Omental fat pad (tissue), 4 donors: ENCODE results near the gene ALMS1. TPM values are rescaled to one million over a fixed set of nuclear protein-coding genes. Genes with fewer than 3 reads are reported as not detected.
"Not testable (repeated sequence)": the region's sequence is repeated elsewhere in the genome, so short reads cannot be mapped to it uniquely, and the experiment has no call there.

Experiments
- ATAC-seq: fragments of 150-250 bp; one replicate; pipeline ENCODE4 v1.9.1; 2016; ENCODE audit warnings: mild to moderate bottlenecking, moderate library complexity; ENCODE audit not compliant: low FRiP score
- DNase-seq: peaks from one replicate; pipeline ENCODE4 v3.0.0-alpha.2; 2019; ENCODE audit warnings: low spot score
- total RNA-seq, 4 donors: library from RNA; depleted of rRNA; stranded (reverse); fragments of >200 nt; gene quantifications; one replicate each; pipeline ENCODE4 v1.1.0, GENCODE V29; 2016
- TF ChIP-seq, protein P1 (sequence below), 3 donors: fragments of 450-650 bp; IDR thresholded peaks; one replicate each; pipeline ENCODE4 v1.5.1; 2016 to 2017; ENCODE audit warnings: antibody characterized with exemption in 3 of 3, mild to moderate bottlenecking in 3 of 3, moderate library complexity in 2 of 3

The ALMS1 gene
- total RNA-seq, 4 donors from 2014 or later, result 18.9 to 36.1 (median 23.8) TPM

DNA sequence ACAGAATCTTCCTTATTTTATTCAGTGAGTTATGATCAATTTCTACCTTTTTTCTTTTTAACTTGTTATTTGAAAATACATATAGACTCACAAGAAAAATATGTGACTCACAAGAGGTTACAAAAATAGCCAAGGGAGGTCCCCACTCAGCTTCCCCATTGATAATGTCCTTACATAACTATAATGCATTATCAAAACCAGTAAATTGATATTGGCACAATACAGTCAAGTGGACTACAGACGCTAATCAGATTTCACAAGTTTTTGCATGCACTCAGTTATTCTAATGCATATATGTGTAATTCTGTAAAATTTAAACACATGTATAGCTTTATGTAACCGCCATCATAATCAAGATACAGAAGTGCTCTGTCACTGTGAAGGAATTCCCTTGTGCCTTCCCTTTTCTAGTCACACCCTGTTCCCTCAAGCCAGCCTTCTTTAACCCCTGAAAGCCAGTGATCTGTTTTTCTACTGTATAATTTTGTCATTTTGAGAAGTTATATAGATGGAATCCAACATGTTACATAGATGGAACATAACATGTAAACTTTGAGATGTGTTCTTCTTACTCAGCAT, 118.4 kb downstream of the ALMS1 start:
- DNase-seq (no peak), ATAC-seq (no peak)
- TF ChIP-seq, protein P1, sequence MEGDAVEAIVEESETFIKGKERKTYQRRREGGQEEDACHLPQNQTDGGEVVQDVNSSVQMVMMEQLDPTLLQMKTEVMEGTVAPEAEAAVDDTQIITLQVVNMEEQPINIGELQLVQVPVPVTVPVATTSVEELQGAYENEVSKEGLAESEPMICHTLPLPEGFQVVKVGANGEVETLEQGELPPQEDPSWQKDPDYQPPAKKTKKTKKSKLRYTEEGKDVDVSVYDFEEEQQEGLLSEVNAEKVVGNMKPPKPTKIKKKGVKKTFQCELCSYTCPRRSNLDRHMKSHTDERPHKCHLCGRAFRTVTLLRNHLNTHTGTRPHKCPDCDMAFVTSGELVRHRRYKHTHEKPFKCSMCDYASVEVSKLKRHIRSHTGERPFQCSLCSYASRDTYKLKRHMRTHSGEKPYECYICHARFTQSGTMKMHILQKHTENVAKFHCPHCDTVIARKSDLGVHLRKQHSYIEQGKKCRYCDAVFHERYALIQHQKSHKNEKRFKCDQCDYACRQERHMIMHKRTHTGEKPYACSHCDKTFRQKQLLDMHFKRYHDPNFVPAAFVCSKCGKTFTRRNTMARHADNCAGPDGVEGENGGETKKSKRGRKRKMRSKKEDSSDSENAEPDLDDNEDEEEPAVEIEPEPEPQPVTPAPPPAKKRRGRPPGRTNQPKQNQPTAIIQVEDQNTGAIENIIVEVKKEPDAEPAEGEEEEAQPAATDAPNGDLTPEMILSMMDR (IDR thresholded peaks at IDR 0.05), result no peak

DNA sequence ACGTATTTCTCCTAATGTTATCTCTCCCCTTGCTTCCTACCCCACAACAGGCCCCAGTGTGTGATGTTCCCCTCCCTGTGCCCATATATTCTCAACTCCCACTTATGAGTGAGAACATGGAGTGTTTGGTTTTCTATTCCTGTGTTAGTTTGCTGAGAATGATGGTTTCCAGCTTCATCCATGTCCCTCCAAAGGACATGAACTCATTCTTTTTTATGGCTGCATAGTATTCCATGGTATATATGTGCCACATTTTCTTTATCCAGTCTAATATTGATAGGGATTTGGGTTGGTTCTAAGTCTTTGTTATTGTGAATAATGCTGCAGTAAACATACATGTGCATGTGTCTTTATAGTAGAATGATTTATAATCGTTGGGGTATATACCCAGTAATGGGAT, 119.2 kb downstream of the ALMS1 start:
- not testable (repeated sequence) for ATAC-seq, DNase-seq

DNA sequence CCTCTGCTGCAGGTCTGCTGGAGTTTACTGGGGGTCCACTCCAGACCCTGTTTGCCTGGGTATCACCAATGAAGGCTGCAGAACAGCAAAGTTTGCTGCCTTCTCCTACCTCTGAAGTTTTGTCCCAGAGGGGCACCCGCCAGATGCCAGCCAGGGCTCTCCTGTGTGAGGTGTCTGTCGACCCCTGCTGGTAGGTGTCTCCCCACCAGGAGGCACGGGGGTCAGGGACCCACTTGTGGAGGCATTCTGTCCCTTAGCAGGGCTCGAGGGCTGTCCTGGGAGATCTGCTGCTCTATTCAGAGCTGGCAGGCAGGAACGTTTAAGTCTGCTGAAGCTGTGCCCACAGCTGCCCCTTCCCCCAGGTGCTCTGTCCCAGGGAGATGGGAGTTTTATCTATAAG, 124.8 kb downstream of the ALMS1 start:
- DNase-seq, ATAC-seq: not testable (repeated sequence)

DNA sequence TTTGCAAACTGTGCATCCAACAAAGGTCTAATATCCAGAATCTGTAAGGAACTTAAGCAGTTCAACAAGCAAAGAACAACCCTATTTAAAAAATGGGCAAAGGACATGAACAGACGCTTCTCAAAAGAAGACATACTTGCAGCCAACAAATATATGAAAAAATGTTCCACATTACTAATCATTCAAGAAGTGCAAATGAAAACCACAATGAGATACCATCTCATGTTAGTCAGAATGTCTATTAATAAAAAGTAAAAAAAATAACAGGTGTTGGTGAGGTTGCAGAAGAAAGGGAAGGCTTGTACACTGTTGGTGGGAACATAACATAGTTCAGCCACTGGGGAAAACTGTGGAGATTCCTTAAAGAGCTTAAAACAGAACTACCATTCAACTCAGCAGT, 130.4 kb downstream of the ALMS1 start:
- ATAC-seq (no peak), DNase-seq (no peak)
- TF ChIP-seq, protein P1 (IDR thresholded peaks at IDR 0.05), result no peak

DNA sequence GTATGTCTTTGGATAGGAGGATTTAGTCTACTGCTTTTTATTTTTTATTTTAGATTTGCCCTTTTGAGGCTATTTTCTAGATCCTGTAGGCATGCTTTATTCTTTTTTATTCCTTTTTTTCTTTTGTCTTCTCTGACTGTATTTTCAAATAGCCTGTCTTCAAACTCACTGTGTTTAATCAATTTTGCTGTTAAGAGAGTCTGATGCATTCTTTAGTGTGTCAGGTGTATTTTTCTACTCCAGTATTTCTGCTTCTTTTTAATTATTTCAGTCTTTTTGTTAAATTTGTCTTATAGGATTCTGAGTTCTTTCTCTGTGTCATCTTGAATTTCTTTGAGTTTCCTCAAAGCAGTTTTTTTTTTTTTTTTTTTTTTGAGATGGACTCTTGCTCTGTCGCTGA, 143.1 kb downstream of the ALMS1 start:
- DNase-seq (no peak), ATAC-seq (no peak)
- TF ChIP-seq, protein P1 (IDR thresholded peaks at IDR 0.05), result no peak

DNA sequence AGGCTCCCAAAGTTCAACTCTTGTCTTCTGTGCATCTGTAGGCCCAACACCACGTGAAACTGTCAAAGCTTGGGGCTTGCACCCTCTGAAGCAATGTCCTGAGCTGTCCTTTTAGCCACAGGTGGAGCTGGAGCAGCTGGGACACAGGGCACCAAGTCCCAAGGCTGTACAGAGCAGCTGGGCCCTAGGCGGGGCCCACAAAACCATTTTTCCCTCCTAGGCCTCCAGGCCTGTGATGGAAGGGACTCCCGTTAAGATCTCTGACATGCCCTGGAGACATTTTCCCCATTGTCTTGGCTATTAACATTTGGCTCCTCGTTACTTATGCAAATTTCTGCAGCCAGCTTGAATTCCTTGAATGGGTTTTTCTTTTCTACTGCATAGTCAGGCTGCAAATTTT, 145.1 kb downstream of the ALMS1 start:
- not testable (repeated sequence) for DNase-seq, ATAC-seq

DNA sequence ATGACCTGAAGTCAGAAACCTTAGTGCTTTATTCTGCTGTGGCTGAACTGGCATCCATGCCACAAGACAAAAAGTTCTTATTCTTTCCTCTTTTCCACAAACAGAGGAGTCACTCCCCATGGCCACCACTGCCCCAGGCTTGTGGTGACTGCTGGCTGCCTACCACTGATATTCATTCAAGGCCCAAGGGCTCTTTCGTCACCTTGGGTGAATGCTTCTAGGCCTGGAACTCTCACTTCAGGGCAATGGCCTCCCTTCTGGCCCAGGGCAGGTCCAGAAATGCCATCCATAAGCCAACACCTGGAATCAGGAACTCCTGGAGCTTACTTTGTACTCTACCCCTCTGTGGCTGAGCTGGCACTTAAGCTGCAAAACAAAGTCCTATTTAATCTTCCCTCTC, 146.7 kb downstream of the ALMS1 start:
- ATAC-seq, result no peak
- TF ChIP-seq, protein P1 (IDR thresholded peaks at IDR 0.05), result no peak
- no peak for DNase-seq

DNA sequence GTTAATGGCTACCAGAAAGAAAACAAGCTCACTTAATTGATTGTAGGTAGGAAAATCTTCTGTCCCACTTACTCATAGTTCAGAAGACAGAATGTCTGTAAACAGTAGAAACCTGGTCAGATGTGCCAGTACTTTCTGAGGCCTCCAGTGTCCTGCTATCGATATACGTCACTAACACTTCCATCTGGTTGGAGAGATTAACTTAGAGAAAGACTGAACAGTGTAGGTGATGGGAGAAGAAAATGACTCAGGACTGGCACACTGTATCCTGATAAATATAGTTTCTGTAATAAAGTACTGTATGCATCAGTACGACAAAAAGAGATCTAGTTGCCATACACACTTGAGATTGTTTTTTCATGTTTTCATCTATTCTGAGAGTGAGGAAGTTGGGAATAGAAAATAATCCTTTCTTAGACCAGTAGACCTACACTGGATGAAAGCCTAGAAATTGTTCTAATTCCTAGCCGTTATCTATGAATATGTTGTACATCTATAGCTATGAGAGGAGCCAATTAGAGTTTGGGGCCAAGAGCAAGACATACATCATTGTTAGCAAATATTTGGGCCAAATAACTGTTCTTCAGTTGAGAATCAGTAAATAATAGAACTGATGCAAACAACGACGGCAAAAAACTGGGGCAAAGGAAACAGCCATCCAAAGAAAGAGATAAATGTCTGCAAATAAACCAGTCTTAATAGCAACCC, 150.7 kb downstream of the ALMS1 start:
- DNase-seq (no peak), ATAC-seq (no peak)
- TF ChIP-seq, protein P1 (IDR thresholded peaks at IDR 0.05), result no peak

DNA sequence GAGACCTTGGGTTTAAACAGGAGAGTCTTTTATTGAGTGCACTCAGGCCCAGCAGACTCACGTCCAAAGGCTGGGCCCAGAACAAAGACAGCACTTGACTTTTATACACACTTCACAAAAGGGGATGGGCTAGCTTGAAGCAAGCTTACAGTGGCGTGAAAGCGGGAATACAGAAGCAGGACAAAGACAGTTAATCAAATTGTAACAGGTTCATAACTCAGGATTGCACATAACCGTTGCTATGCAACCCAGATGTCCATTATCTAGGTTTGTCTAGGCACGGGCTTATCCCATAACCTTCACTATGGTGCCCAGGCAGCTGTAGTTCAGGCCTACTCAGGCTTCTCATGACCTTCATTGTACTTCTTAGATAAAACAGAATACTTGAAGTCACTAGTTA, 175.2 kb downstream of the ALMS1 start:
- not testable (repeated sequence) for DNase-seq, ATAC-seq
